ENCODE results near the gene PDE8B. TPM values are rescaled to one million over a fixed set of nuclear protein-coding genes. Genes with fewer than 3 reads are reported as not detected.

Gene PDE8B
- total and polyA plus RNA-seq, 2 donors from 2014 or later: 3.7 to 4.5 TPM

DNA sequence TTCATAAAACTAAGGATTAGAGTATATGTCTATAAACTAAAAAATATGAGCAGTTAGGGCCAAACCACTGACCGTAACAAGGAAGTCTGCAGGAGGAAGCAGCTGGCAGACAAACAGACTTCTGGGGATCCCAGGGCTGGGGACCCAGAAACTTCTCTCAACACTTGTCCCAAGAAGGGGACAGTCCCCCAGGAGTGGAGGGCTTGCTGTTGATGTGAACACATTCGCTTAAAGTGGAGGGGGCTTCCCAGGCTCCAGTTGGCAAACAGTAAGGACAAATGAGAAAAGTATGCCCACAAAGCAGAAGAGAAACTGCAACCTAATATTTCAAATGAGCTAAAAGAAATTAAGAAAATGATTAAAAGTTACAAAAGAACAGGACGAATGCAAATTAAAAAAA lies 83.7 kb downstream of the PDE8B start:
- TF ChIP-seq, protein P1, sequence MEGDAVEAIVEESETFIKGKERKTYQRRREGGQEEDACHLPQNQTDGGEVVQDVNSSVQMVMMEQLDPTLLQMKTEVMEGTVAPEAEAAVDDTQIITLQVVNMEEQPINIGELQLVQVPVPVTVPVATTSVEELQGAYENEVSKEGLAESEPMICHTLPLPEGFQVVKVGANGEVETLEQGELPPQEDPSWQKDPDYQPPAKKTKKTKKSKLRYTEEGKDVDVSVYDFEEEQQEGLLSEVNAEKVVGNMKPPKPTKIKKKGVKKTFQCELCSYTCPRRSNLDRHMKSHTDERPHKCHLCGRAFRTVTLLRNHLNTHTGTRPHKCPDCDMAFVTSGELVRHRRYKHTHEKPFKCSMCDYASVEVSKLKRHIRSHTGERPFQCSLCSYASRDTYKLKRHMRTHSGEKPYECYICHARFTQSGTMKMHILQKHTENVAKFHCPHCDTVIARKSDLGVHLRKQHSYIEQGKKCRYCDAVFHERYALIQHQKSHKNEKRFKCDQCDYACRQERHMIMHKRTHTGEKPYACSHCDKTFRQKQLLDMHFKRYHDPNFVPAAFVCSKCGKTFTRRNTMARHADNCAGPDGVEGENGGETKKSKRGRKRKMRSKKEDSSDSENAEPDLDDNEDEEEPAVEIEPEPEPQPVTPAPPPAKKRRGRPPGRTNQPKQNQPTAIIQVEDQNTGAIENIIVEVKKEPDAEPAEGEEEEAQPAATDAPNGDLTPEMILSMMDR (IDR thresholded peaks at IDR 0.05; ENCODE audit: borderline replicate concordance, extremely low read depth, insufficient read depth): no peak
- intact Hi-C loops (cut with DNase I): no loop called here
- no peak overlapping the region for H3K9ac ChIP-seq (ENCODE audit: low read length in 3 of 3)
- FAIRE-seq (no peak), DNase-seq (no peak)
- H3K27ac ChIP-seq (ENCODE audit: low read depth in 2 of 2, low read length in 2 of 2): no peak overlapping the region
- H3K4me3 ChIP-seq (ENCODE audit: low read length in 3 of 3): no peak overlapping the region
- no peaks in the 10 kb centered on the region for H3K4me1 ChIP-seq (ENCODE audit: control insufficient read depth in 2 of 3, insufficient read depth in 2 of 3, low read depth in 1 of 3, low read length in 3 of 3)
- no peaks in the 10 kb centered on the region for H3K9me3 ChIP-seq (ENCODE audit: control insufficient read depth in 2 of 3, insufficient read depth in 1 of 3, low read length in 3 of 3)
- H3K36me3 ChIP-seq (ENCODE audit: control insufficient read depth in 2 of 3, insufficient read depth in 3 of 3, low read length in 3 of 3): no peaks in the 10 kb centered on the region
- H3K27me3 ChIP-seq (ENCODE audit: control insufficient read depth, insufficient read depth, low read length): no peaks in the 10 kb centered on the region

DNA sequence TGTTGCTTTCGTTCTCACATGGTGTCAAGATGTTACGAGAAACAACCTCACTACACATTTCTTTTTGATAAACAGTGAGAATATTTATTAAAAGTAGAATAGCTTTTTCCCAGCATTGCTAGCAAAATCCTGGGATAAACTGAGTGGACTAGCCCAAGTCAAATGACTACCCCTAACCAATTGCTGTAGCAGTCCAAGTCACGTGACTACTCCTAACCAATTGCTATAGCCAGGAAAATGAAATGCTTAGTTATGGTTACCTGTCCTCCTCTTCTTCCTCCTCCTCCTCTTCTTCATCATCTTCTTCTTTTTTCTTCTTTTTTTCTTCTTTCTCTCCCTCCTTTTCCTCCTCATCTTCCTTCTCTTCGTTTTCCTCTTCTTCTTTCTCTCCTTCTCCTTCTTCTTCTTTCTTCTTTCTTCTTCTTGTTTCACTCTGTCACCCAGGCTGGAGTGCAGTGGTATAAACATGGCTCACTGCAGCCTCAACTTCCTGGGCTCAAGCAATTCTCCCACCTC lies 85.4 kb downstream of the PDE8B start:
- H3K9me3 ChIP-seq (ENCODE audit: control insufficient read depth in 2 of 3, insufficient read depth in 1 of 3, low read length in 3 of 3): no peaks in the 10 kb centered on the region
- H3K27me3 ChIP-seq (ENCODE audit: control insufficient read depth, insufficient read depth, low read length): no peaks in the 10 kb centered on the region
- H3K36me3 ChIP-seq (ENCODE audit: control insufficient read depth in 2 of 3, insufficient read depth in 3 of 3, low read length in 3 of 3): no peaks in the 10 kb centered on the region
- H3K27ac ChIP-seq (ENCODE audit: low read depth in 2 of 2, low read length in 2 of 2): no peak overlapping the region
- H3K4me1 ChIP-seq (ENCODE audit: control insufficient read depth in 2 of 3, insufficient read depth in 2 of 3, low read depth in 1 of 3, low read length in 3 of 3): no peaks in the 10 kb centered on the region
- no peak for DNase-seq
- no peak overlapping the region for H3K4me3 ChIP-seq (ENCODE audit: low read length in 3 of 3)
- H3K9ac ChIP-seq (ENCODE audit: low read length in 3 of 3): no peak overlapping the region
- TF ChIP-seq, protein P1 (IDR thresholded peaks at IDR 0.05; ENCODE audit: borderline replicate concordance, extremely low read depth, insufficient read depth): no peak
- no peak for FAIRE-seq
- intact Hi-C loops (cut with DNase I): no loop called here

DNA sequence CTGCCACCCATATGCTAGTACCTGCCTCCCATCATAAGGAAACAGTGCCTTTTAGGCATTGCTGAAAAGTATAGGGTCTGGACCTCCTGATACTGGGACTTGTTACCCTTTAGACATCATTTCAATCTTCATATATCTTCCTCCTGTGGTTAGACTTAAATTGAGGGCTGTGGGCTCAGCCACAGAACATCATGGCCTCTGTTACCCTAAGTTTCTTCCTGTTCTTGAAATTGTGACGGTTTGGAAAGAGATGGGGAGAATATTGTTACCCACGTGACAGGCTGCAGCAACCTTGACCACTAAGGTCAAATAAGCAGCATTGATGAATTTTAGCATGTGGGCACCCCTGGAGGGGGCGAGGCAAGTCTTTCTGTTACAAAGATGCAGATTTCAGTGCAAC lies 87.7 kb downstream of the PDE8B start:
- Histone ChIP-seq H3K4me3 (ENCODE audit: low read length in 3 of 3) (no peak overlapping the region), H3K9ac (ENCODE audit: low read length in 3 of 3) (no peak overlapping the region), H3K27me3 (ENCODE audit: control insufficient read depth, insufficient read depth, low read length) (no peaks in the 10 kb centered on the region), H3K36me3 (ENCODE audit: control insufficient read depth in 2 of 3, insufficient read depth in 3 of 3, low read length in 3 of 3) (no peaks in the 10 kb centered on the region), H3K9me3 (ENCODE audit: control insufficient read depth in 2 of 3, insufficient read depth in 1 of 3, low read length in 3 of 3) (no peaks in the 10 kb centered on the region), H3K27ac (ENCODE audit: low read depth in 2 of 2, low read length in 2 of 2) (no peak overlapping the region), H3K4me1 (ENCODE audit: control insufficient read depth in 2 of 3, insufficient read depth in 2 of 3, low read depth in 1 of 3, low read length in 3 of 3) (no peaks in the 10 kb centered on the region)
- FAIRE-seq (no peak), DNase-seq (no peak)
- TF ChIP-seq, protein P1 (IDR thresholded peaks at IDR 0.05; ENCODE audit: borderline replicate concordance, extremely low read depth, insufficient read depth): no peak
- intact Hi-C loops (cut with DNase I): no loop called here

DNA sequence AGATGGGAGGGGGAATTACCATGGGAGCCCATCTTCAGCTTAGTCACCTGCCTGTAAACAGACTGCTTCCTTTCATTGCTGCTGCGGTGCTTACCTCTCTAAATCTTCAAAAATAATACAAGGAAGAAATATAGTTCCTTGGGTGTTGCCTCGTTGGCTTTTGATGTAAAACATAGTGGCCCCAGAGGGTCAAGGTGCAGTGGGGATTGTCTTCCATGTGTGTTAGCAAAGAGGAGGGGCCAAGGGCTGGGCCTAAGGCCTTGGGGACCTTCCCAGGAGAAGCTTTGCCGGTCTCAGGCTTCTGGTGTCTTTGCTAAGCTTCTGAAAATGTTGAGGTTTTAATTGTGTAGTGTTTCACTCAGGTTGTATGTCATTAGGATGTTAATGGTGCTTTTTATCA lies 90.0 kb downstream of the PDE8B start:
- no peaks in the 10 kb centered on the region for H3K9me3 ChIP-seq (ENCODE audit: control insufficient read depth in 2 of 3, insufficient read depth in 1 of 3, low read length in 3 of 3)
- H3K4me3 ChIP-seq (ENCODE audit: low read length in 3 of 3): no peak overlapping the region
- TF ChIP-seq, protein P1 (IDR thresholded peaks at IDR 0.05; ENCODE audit: borderline replicate concordance, extremely low read depth, insufficient read depth): no peak
- no peaks in the 10 kb centered on the region for H3K36me3 ChIP-seq (ENCODE audit: control insufficient read depth in 2 of 3, insufficient read depth in 3 of 3, low read length in 3 of 3)
- H3K9ac ChIP-seq (ENCODE audit: low read length in 3 of 3): no peak overlapping the region
- no peak overlapping the region for H3K27ac ChIP-seq (ENCODE audit: low read depth in 2 of 2, low read length in 2 of 2)
- intact Hi-C loops (cut with DNase I): no loop called here
- no peak for DNase-seq
- no peaks in the 10 kb centered on the region for H3K4me1 ChIP-seq (ENCODE audit: control insufficient read depth in 2 of 3, insufficient read depth in 2 of 3, low read depth in 1 of 3, low read length in 3 of 3)
- no peaks in the 10 kb centered on the region for H3K27me3 ChIP-seq (ENCODE audit: control insufficient read depth, insufficient read depth, low read length)
- no peak for FAIRE-seq

Data from kidney (tissue), 14 donors.